GM12872 (cell line): ENCODE measurements around the gene CENPF.

Experiments used
- TF ChIP-seq, protein P1 (sequence below): IDR thresholded peaks from 3 replicates; pipeline ENCODE4 v1.5.1; 2011; ENCODE audit warnings: low read depth, mild to moderate bottlenecking, low read length, moderate library complexity; ENCODE audit not compliant: insufficient read depth

The CENPF gene

DNA sequence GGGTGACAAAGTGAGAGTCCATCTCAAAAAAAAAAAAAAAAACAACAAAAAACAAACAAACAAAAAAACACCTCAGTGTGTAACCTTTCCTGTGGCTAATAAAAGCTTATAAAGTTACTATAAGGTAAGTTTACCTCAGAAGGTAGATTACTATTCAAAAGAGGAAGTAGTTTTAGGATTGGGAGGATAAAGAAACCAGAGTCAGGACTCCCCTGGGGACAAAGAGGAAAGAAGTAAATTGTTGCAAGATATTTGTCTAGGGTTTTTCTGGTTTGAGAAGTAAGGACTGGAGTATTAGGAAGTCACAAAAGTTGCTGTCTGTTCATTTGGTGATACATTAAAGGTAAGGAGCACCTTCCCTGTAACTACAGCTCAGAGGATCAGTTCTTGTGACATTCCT is 23.8 kb upstream of the CENPF start:
- TF ChIP-seq, protein P1, sequence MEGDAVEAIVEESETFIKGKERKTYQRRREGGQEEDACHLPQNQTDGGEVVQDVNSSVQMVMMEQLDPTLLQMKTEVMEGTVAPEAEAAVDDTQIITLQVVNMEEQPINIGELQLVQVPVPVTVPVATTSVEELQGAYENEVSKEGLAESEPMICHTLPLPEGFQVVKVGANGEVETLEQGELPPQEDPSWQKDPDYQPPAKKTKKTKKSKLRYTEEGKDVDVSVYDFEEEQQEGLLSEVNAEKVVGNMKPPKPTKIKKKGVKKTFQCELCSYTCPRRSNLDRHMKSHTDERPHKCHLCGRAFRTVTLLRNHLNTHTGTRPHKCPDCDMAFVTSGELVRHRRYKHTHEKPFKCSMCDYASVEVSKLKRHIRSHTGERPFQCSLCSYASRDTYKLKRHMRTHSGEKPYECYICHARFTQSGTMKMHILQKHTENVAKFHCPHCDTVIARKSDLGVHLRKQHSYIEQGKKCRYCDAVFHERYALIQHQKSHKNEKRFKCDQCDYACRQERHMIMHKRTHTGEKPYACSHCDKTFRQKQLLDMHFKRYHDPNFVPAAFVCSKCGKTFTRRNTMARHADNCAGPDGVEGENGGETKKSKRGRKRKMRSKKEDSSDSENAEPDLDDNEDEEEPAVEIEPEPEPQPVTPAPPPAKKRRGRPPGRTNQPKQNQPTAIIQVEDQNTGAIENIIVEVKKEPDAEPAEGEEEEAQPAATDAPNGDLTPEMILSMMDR: no peak

DNA sequence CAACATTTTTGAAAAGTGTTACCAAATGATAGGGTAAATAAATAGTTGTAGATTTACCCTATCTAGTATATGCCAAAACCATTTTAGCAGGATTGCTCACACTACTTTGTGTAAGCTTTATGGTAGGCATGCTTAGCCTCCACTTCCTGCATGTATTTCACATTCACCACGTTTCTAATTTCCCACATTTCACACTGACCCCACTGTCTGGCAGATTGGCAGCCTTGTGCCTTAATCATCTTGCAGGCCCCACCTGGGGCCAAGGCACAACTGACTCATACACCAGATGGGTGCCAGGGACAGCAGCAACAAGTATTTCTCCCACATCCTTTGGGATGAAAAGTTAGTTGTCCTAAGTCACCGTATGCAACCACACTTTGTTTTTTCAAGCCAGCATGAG is 21.2 kb upstream of the CENPF start:
- TF ChIP-seq, protein P1: no peak

DNA sequence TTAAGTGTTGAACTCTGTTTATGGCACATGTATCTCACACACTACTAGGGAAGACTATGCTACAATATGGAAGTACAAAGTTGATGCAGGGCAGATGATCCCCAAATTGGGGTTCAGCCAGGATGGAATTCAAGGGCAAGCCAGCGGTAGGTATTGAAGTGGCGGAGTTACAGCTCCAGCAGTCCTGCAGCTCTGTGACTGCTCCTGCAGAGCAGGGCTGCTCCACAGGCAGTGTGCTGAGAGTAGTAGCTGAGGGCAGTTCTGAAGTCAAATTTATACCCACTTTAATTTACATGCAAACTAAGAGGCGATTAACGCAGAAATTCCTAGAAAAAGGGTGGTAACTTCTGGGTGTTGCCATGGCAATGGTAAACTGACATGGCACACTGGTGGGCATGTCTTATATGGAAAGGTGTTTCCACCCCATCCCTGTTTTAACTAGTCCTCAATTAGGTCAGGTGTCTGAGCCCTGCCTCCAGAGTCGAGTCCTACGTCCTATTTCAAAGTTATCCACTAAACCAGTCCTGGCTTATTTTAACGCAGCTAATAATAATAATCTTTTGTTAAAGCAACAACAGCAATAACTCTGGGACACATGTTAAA is 20.6 kb upstream of the CENPF start:
- TF ChIP-seq, protein P1: no peak

DNA sequence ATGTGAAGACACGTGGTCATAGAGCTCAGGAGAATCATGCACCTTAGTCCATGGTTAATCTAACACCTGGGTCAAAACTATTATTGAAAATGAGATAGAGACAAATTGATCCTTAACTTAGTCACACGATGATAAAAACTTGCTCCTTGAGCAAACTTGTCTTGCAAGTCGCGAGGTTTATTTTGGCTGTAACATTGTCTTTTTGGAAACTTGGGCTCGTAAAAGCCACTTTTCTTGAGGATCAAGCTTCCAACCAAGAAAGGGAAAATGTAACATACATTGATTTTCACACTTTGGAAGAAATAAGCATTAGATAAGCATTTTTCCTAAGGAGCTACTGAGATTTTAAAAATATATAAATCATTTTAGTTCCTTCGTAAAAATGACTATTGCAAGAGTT is 19.9 kb upstream of the CENPF start:
- TF ChIP-seq, protein P1: no peak

DNA sequence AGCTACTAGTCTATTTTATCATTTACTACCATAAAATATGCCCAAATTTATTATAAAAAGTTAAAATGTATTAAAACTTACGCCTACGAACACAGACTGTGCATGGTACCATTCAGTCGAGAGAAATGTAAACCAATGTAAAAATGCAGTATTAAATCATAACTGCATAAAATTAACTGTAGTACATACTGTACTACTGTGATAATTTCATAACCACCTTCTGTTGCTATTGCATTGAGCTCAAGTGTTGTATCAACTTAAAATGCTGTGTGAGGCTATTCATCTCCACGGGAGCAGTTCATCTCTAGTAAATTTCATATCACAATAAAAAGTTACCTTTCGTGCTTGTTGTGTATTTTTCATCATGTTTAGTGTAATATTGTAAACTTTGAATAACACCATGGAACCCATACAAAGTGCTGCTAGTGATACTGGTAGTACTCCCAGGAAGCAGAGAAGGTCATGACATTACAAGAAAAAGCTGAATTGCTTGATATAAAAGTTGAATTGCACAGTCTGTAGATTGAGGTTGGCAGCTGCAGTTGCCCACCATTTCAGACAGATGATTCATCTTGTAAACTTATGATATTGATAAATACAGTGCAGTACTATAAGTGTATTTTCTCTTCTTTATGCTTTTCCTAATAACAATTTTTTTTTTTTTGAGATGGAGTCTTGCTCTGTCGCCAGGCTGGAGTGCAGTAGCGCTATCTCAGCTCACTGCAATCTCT is 19.0 kb upstream of the CENPF start:
- TF ChIP-seq, protein P1: no peak

DNA sequence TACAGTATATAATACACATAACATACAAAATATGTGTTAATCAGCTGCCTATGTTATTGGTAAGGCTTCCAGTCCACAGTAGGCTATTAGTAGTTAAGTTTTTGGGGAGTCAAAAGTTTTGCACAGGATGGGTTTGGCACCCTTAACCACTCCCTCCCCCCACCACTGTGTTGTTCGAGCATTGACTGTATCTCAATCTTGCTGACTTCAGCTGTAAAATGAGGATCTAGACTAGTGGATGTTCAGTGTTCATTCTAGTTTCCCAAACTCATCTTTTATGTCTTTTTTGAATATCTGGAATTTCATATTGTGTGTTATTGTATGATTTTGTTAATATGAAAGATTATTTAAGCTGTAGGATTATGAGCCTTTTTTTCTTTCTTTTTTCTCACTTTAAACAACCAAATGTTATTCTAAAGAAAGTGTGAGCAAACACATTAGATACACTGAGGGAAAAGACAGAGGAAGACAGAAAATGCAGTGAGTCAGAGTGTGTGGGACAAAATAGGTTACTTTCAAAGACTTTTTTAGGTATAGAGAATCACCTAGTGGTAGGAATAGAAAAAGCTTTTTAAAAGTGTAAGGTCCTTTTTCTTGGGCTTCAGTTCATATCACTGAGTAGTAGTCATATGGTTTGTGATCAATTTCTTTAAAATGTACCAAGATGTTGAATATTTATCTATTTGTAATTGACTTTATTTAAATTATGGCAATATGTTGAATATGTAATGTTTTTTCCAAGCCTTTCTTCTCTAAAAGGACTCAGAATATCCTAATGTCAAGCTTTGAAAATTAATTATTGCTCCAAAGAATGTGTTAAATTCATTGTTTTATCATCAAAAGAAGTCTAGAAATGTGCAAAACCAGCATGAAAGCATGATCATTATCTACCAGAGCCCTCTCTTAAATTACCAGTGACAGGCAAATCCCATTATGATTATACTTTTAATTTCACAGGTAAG is 17.9 kb upstream of the CENPF start:
- TF ChIP-seq, protein P1: peak; percentile 71

DNA sequence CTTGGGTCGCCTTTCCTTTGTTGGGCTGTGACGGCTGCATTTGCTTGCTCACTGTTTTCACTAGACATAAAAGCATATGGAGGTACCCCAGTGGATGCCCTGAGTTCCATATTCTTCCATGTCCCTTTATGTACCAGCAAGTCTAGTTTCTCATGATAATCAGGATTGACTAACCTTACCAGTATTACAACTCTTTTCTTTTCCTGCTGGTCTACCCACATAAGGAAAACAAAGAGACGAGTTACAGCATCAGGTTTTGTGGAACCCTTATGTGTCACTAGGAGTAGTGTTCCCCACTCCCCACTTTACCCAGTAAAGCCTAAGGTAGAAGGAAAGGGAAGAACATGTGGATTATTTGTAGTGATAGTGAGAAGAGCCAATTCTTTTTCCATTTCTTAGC is 16.4 kb upstream of the CENPF start:
- TF ChIP-seq, protein P1: no peak
